PFSK-1 (cell line): ENCODE data around the gene USP47.

Source experiments
- POLR2AphosphoS5 ChIP-seq: IDR thresholded peaks from 2 replicates; pipeline ENCODE4 v1.6.1; 2012; ENCODE audit warnings: low read depth, mild to moderate bottlenecking, control low read depth, low read length, moderate library complexity
- REST ChIP-seq, 2 experiments: IDR thresholded peaks; 2 replicates each; pipeline versions ENCODE4 v1.6.1 to v1.8.0; 2011 to 2012; ENCODE audit warnings: low read depth in 2 of 2, low read length in 2 of 2, control low read depth in 1 of 2, inconsistent platforms in 1 of 2, mild to moderate bottlenecking in 1 of 2, moderate library complexity in 1 of 2; ENCODE audit not compliant: insufficient read depth in 1 of 2

GRCh38 chr11:11817957-11818356 lies 23.8 kb upstream of the USP47 start:
- TF ChIP-seq REST (IDR thresholded peaks at IDR 0.05; ENCODE audit: insufficient read depth in 1 of 2, low read depth in 2 of 2, low read length in 2 of 2), result no peak
- TF ChIP-seq POLR2AphosphoS5, result no peak
